ENCODE results near the gene ARHGEF40.
A peak's percentile ranks its signal among the peaks of the same experiment; 100 is the strongest.
"Not testable (repeated sequence)": the region's sequence is repeated elsewhere in the genome, so short reads cannot be mapped to it uniquely, and the experiment has no call there.

Gene ARHGEF40

DNA sequence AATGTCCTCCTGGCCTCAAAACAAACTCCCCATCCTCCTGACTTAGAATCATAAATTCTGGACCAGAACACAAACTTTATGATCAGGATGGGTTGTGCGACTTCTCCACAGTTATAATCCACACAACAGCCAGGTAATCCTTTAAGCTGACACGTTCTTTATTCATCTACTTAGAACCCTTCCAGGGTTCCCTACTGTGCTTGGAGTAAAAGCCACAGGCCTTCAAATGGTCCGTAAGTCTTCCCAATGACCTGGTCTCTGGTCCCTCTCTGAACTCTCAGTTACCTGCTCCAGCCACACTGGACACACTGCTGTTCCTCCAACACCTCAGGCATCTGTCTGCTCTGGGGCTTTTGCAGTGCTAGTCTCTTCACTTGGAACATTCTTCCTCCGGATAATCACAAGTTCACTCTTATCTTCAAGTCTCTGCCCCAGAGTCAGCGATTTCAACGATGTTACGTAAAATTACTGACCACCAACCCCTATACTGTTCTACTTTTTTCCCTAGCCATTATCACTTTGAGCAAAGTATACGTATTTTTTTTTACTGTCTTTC lies 29.7 kb upstream of the ARHGEF40 start:
- Histone ChIP-seq H3K9me3 (ENCODE audit: control insufficient read depth, insufficient read depth, low read length) (no peaks in the 10 kb centered on the region), H3K4me2 (ENCODE audit: low read length) (no peak overlapping the region), H3K27me3 (ENCODE audit: control insufficient read depth, low read length) (peaks cover 39% of the 10 kb centered on the region), H3K9me2 (replicated peaks; ENCODE audit: control insufficient read depth, low read length) (no peaks in the 10 kb centered on the region), H3K4me1 (ENCODE audit: control insufficient read depth, low read length) (no peaks in the 10 kb centered on the region), H3K27ac (ENCODE audit: low read depth, low read length) (no peak overlapping the region), H3F3A (ENCODE audit: control insufficient read depth, insufficient read depth) (no peaks in the 10 kb centered on the region), H4K20me1 (ENCODE audit: control insufficient read depth, insufficient read depth, low read depth, low read length) (no peaks in the 10 kb centered on the region), H3K4me3 (ENCODE audit: low read length) (no peak overlapping the region), H3K79me2 (ENCODE audit: control insufficient read depth, low read length) (no peaks in the 10 kb centered on the region), H3K36me3 (ENCODE audit: control insufficient read depth, low read length) (no peaks in the 10 kb centered on the region)
- TF ChIP-seq EZH2phosphoT487 (IDR thresholded peaks at IDR 0.05; ENCODE audit: borderline replicate concordance, low read length): no peak
- TF ChIP-seq, protein P1, sequence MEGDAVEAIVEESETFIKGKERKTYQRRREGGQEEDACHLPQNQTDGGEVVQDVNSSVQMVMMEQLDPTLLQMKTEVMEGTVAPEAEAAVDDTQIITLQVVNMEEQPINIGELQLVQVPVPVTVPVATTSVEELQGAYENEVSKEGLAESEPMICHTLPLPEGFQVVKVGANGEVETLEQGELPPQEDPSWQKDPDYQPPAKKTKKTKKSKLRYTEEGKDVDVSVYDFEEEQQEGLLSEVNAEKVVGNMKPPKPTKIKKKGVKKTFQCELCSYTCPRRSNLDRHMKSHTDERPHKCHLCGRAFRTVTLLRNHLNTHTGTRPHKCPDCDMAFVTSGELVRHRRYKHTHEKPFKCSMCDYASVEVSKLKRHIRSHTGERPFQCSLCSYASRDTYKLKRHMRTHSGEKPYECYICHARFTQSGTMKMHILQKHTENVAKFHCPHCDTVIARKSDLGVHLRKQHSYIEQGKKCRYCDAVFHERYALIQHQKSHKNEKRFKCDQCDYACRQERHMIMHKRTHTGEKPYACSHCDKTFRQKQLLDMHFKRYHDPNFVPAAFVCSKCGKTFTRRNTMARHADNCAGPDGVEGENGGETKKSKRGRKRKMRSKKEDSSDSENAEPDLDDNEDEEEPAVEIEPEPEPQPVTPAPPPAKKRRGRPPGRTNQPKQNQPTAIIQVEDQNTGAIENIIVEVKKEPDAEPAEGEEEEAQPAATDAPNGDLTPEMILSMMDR (IDR thresholded peaks at IDR 0.05; ENCODE audit: low read depth, low read length, poor library complexity, severe bottlenecking): peak; percentile 8

DNA sequence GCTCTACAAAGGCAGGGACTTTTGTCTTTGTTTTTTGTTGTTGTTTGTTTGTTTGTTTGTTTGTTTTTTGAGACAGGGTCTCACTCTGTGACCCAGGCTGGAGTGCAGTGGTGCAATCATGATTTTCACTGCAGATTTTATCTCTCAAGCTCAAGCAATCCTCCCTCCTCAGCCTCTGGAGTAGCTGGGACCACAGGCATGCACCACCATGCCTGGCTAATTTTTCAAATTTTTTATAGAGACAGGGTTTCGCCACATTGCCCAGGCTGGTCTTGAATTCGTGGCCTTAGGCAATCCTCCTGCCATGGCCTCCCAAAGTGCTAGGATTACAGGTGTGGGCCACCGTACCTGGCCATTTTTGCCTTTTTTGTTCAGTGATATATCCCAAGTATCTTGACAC lies 29.2 kb upstream of the ARHGEF40 start:
- H3K9me2 ChIP-seq (replicated peaks; ENCODE audit: control insufficient read depth, low read length); H3K79me2 ChIP-seq (ENCODE audit: control insufficient read depth, low read length); H3K4me3 ChIP-seq (ENCODE audit: low read length); H3F3A ChIP-seq (ENCODE audit: control insufficient read depth, insufficient read depth); H3K9me3 ChIP-seq (ENCODE audit: control insufficient read depth, insufficient read depth, low read length); H3K4me2 ChIP-seq (ENCODE audit: low read length); H3K27ac ChIP-seq (ENCODE audit: low read depth, low read length); H3K4me1 ChIP-seq (ENCODE audit: control insufficient read depth, low read length); H4K20me1 ChIP-seq (ENCODE audit: control insufficient read depth, insufficient read depth, low read depth, low read length); H3K36me3 ChIP-seq (ENCODE audit: control insufficient read depth, low read length): not testable (repeated sequence)
- H3K27me3 ChIP-seq (ENCODE audit: control insufficient read depth, low read length): peaks cover 40% of the 10 kb centered on the region

DNA sequence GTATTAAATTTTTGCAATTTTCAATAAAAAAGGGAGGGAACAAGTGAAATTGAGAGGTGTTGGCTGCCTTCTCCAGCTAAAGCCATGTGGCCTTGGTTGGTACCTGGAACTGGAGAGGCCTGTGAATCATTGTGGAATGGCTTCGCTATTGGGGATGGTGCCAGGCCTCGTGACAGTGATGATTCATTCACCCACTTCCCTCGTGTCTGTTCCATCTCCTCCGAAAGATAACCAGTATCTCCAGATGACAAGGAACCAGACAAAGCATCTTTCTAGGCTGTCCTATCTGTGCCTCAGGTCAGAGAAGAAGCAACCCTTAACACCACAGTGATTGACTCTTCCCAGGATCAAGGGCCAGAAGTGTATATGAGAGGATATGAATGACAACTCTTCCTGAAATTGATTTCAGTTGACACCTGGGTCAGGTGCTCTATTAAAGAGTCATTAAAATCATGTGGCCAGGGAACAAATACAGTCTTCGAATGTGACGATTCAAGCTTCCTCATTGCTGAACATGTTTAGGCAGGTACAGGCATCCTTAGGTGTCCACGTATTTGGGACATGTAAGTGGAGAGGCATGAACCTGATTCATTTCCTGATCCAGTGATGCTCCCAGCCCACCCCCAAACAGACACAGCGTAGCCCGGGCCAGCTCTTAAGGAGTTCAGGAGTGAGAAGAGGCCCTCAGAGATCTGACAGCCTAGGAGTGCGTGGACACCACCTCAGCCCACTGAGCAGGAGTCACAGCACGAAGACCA lies 28.2 kb upstream of the ARHGEF40 start, which contains the start of gene RNASE7:
Gene RNASE7 (plus strand): TSS at position 687 of the 758 bp plus-strand sequence. CDS start 631 bp downstream, outside the sequence.
- TF ChIP-seq EZH2phosphoT487 (IDR thresholded peaks at IDR 0.05; ENCODE audit: borderline replicate concordance, low read length): no peak
- TF ChIP-seq, protein P1 (IDR thresholded peaks at IDR 0.05; ENCODE audit: low read depth, low read length, poor library complexity, severe bottlenecking): no peak
- H3F3A ChIP-seq (ENCODE audit: control insufficient read depth, insufficient read depth): no peaks in the 10 kb centered on the region
- H3K27me3 ChIP-seq (ENCODE audit: control insufficient read depth, low read length): peaks cover 48% of the 10 kb centered on the region
- no peaks in the 10 kb centered on the region for H3K79me2 ChIP-seq (ENCODE audit: control insufficient read depth, low read length)
- no peak within 1 kb of the TSS for H3K27ac ChIP-seq (ENCODE audit: low read depth, low read length)
- no peaks in the 10 kb centered on the region for H3K9me3 ChIP-seq (ENCODE audit: control insufficient read depth, insufficient read depth, low read length)
- H4K20me1 ChIP-seq (ENCODE audit: control insufficient read depth, insufficient read depth, low read depth, low read length): no peaks in the 10 kb centered on the region
- no peaks in the 10 kb centered on the region for H3K9me2 ChIP-seq (replicated peaks; ENCODE audit: control insufficient read depth, low read length)
- no peaks in the 10 kb centered on the region for H3K4me1 ChIP-seq (ENCODE audit: control insufficient read depth, low read length)
- H3K36me3 ChIP-seq (ENCODE audit: control insufficient read depth, low read length): no peaks in the 10 kb centered on the region
- no peak within 1 kb of the TSS for H3K4me2 ChIP-seq (ENCODE audit: low read length)
- H3K4me3 ChIP-seq (ENCODE audit: low read length): no peak within 1 kb of the TSS

DNA sequence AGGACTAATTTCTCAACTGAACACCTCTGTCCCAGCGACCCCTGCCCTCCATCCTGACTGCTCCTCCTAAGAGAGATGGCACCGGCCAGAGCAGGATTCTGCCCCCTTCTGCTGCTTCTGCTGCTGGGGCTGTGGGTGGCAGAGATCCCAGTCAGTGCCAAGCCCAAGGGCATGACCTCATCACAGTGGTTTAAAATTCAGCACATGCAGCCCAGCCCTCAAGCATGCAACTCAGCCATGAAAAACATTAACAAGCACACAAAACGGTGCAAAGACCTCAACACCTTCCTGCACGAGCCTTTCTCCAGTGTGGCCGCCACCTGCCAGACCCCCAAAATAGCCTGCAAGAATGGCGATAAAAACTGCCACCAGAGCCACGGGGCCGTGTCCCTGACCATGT lies 27.2 kb upstream of the ARHGEF40 start:
- no peaks in the 10 kb centered on the region for H3K9me3 ChIP-seq (ENCODE audit: control insufficient read depth, insufficient read depth, low read length)
- no peak overlapping the region for H3K4me2 ChIP-seq (ENCODE audit: low read length)
- H3K36me3 ChIP-seq (ENCODE audit: control insufficient read depth, low read length): no peaks in the 10 kb centered on the region
- no peak overlapping the region for H3K4me3 ChIP-seq (ENCODE audit: low read length)
- H3K9me2 ChIP-seq (replicated peaks; ENCODE audit: control insufficient read depth, low read length): no peaks in the 10 kb centered on the region
- H3K79me2 ChIP-seq (ENCODE audit: control insufficient read depth, low read length): no peaks in the 10 kb centered on the region
- H3F3A ChIP-seq (ENCODE audit: control insufficient read depth, insufficient read depth): no peaks in the 10 kb centered on the region
- no peak overlapping the region for H3K27ac ChIP-seq (ENCODE audit: low read depth, low read length)
- TF ChIP-seq, protein P1 (IDR thresholded peaks at IDR 0.05; ENCODE audit: low read depth, low read length, poor library complexity, severe bottlenecking): no peak
- TF ChIP-seq EZH2phosphoT487 (IDR thresholded peaks at IDR 0.05; ENCODE audit: borderline replicate concordance, low read length): no peak
- no peaks in the 10 kb centered on the region for H4K20me1 ChIP-seq (ENCODE audit: control insufficient read depth, insufficient read depth, low read depth, low read length)
- H3K27me3 ChIP-seq (ENCODE audit: control insufficient read depth, low read length): peaks cover 45% of the 10 kb centered on the region
- no peaks in the 10 kb centered on the region for H3K4me1 ChIP-seq (ENCODE audit: control insufficient read depth, low read length)
